Neural cell (in vitro differentiated cells): ENCODE data around the gene USP16. TPM values are rescaled to one million over a fixed set of nuclear protein-coding genes. Genes with fewer than 3 reads are reported as not detected.

Experiments used
- H2AFZ ChIP-seq: fragments of 200-600, 300-800 bp; sonication (generic), shearing (Covaris generic); 2 replicates; pipeline ENCODE4 v1.6.0; 2014; ENCODE audit warnings: low read depth, mild to moderate bottlenecking, antibody characterized with exemption, low read length, moderate library complexity
- H3F3A ChIP-seq: fragments of 200-600 bp; shearing (Covaris generic); 2 replicates; pipeline ENCODE4 v1.6.1; 2016; ENCODE audit warnings: mild to moderate bottlenecking, moderate library complexity, mixed read lengths, antibody characterized with exemption, low read length; ENCODE audit not compliant: insufficient read depth, poor library complexity, severe bottlenecking
- H3K27ac ChIP-seq: fragments of 200-600, 300-800 bp; sonication (generic), shearing (Covaris generic); 2 replicates; pipeline ENCODE4 v1.5.1; 2014; ENCODE audit warnings: mild to moderate bottlenecking, low read length, moderate library complexity
- H3K27me3 ChIP-seq: fragments of 300-800, 200-600 bp; sonication (generic), shearing (Covaris generic); 2 replicates; pipeline ENCODE4 v1.6.0; 2014; ENCODE audit warnings: mild to moderate bottlenecking, low read depth, low read length, moderate library complexity; ENCODE audit not compliant: insufficient read depth
- H3K36me3 ChIP-seq: fragments of 300-800, 200-600 bp; sonication (generic), shearing (Covaris generic); 2 replicates; pipeline ENCODE4 v1.5.1; 2014; ENCODE audit warnings: mild to moderate bottlenecking, antibody characterized with exemption, low read length, moderate library complexity; ENCODE audit not compliant: insufficient read depth
- H3K4me2 ChIP-seq: fragments of 300-800, 200-600 bp; sonication (generic), shearing (Covaris generic); 2 replicates; pipeline ENCODE4 v1.6.0; 2014; ENCODE audit warnings: mild to moderate bottlenecking, low read length
- H3K4me3 ChIP-seq: fragments of 300-800, 200-600 bp; sonication (generic), shearing (Covaris generic); 2 replicates; pipeline ENCODE4 v1.5.1; 2014; ENCODE audit warnings: mild to moderate bottlenecking, low read length, moderate library complexity
- H3K79me2 ChIP-seq: fragments of 200-600 bp; shearing (Covaris generic); replicated peaks from 2 replicates; pipeline ENCODE4 v1.6.0; 2014; ENCODE audit warnings: mild to moderate bottlenecking, low read length, moderate library complexity; ENCODE audit not compliant: insufficient read depth
- H3K9ac ChIP-seq: fragments of 300-800, 200-600 bp; sonication (generic), shearing (Covaris generic); 2 replicates; pipeline ENCODE4 v1.6.1; 2016; ENCODE audit warnings: mild to moderate bottlenecking, low read length, mixed read lengths
- H3K9me2 ChIP-seq: fragments of 200-600 bp; shearing (Covaris generic); 2 replicates; pipeline ENCODE4 v1.6.1; 2016; ENCODE audit warnings: mild to moderate bottlenecking, low read length, mixed read lengths; ENCODE audit not compliant: insufficient read depth
- H3K9me3 ChIP-seq: fragments of 200-600, 300-800 bp; sonication (generic), shearing (Covaris generic); 2 replicates; pipeline ENCODE4 v1.6.1; 2016; ENCODE audit warnings: mild to moderate bottlenecking, mixed run types, low read length, moderate library complexity, mixed read lengths
- H4K20me1 ChIP-seq: fragments of 200-600 bp; shearing (Covaris generic); 2 replicates; pipeline ENCODE4 v1.6.1; 2016; ENCODE audit warnings: mild to moderate bottlenecking, mixed run types; ENCODE audit not compliant: insufficient read depth
- EP300 ChIP-seq: fragments of 450-650 bp; conservative IDR thresholded peaks from 2 replicates; pipeline ENCODE4 v1.6.1; 2014; ENCODE audit warnings: antibody characterized with exemption, mild to moderate bottlenecking, moderate library complexity; ENCODE audit not compliant: poor library complexity, severe bottlenecking
- EZH2 ChIP-seq: fragments of 200-600, 300-800 bp; shearing (Covaris generic), sonication (generic); IDR thresholded peaks from 2 replicates; pipeline ENCODE4 v1.6.1; 2014; ENCODE audit warnings: antibody characterized with exemption, low read length, borderline replicate concordance, mild to moderate bottlenecking; ENCODE audit not compliant: insufficient read depth, poor library complexity, severe bottlenecking
- MXI1 ChIP-seq: fragments of 450-650 bp; conservative IDR thresholded peaks from 2 replicates; pipeline ENCODE4 v1.6.1; 2014; ENCODE audit warnings: antibody characterized with exemption, mild to moderate bottlenecking; ENCODE audit not compliant: poor library complexity, severe bottlenecking
- POLR2AphosphoS5 ChIP-seq: IDR thresholded peaks from 2 replicates; pipeline ENCODE4 v1.6.1; 2012
- RAD21 ChIP-seq: fragments of 450-650 bp; conservative IDR thresholded peaks from 2 replicates; pipeline ENCODE4 v1.6.1; 2014; ENCODE audit warnings: antibody characterized with exemption, mild to moderate bottlenecking, moderate library complexity
- SMC3 ChIP-seq: fragments of 450-650 bp; conservative IDR thresholded peaks from 2 replicates; pipeline ENCODE4 v1.6.1; 2014; ENCODE audit warnings: antibody characterized with exemption, mild to moderate bottlenecking, moderate library complexity; ENCODE audit not compliant: poor library complexity
- TAF1 ChIP-seq: IDR thresholded peaks from 2 replicates; pipeline ENCODE4 v1.6.1; 2012; ENCODE audit warnings: low read depth
- polyA plus RNA-seq: library from polyadenylated mRNA; depleted of rRNA; stranded (reverse); fragments of >200 nt; gene quantifications from 2 replicates; pipeline ENCODE4 v1.2.3, GENCODE V29; 2014
- TF ChIP-seq, protein P1 (sequence below): IDR thresholded peaks from 2 replicates; pipeline ENCODE4 v1.6.1; 2012; ENCODE audit warnings: borderline replicate concordance
- TF ChIP-seq, protein P2 (sequence below): fragments of 450-650 bp; IDR thresholded peaks from 2 replicates; pipeline ENCODE4 v1.5.1; 2014; ENCODE audit warnings: antibody characterized with exemption, mild to moderate bottlenecking, moderate library complexity; ENCODE audit not compliant: poor library complexity, severe bottlenecking

The USP16 gene
- polyA plus RNA-seq, 1 donor from 2014 or later: 38.5 TPM

DNA sequence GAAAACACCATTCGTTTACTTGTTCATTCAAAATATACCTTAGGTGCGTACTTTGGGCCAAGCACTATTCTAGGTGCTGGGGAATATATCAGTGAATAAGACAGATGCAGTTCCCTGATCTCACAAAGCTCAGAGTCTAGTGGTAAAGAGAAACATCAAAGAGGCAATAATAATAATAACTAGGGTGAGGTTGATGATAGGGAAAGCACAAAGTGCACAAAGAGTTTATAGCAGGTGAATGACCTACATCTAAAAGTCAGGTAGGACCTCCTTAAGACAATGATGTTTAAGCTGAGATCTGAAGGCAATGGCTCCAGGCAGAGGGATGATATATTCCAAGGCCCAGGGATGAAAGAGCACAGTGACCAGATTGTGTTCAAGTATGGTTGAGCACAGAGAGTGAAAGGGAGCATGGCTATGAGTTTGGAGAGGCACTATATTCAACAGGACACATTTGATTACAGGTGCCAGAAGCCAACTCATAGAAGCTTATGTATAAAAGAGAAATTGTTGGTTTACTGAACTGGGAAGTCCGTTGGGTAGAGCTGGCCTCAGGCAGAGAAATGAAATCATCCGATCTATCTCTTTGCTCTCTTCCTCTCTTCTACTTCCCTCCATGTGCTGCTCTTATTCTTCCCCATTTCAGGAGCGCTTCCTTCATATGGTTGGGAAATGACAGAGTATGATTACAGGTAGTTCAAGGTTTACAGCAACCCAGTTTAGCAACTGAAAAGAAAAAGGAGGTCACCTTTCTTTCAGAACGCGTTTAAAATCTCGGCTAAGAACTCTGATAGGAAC is 71.9 kb downstream of the USP16 start:
- H3K79me2 ChIP-seq: no peaks in the 10 kb centered on the region
- H2AFZ ChIP-seq: no peak overlapping the region
- H3K9me2 ChIP-seq: no peaks in the 10 kb centered on the region
- H3K9ac ChIP-seq: no peak overlapping the region
- H3K27ac ChIP-seq: no peak overlapping the region
- TF ChIP-seq RAD21 (no peak), SMC3 (no peak), MXI1 (no peak), EZH2 (no peak), EP300 (no peak), TAF1 (no peak), POLR2AphosphoS5 (no peak)
- TF ChIP-seq, protein P1, sequence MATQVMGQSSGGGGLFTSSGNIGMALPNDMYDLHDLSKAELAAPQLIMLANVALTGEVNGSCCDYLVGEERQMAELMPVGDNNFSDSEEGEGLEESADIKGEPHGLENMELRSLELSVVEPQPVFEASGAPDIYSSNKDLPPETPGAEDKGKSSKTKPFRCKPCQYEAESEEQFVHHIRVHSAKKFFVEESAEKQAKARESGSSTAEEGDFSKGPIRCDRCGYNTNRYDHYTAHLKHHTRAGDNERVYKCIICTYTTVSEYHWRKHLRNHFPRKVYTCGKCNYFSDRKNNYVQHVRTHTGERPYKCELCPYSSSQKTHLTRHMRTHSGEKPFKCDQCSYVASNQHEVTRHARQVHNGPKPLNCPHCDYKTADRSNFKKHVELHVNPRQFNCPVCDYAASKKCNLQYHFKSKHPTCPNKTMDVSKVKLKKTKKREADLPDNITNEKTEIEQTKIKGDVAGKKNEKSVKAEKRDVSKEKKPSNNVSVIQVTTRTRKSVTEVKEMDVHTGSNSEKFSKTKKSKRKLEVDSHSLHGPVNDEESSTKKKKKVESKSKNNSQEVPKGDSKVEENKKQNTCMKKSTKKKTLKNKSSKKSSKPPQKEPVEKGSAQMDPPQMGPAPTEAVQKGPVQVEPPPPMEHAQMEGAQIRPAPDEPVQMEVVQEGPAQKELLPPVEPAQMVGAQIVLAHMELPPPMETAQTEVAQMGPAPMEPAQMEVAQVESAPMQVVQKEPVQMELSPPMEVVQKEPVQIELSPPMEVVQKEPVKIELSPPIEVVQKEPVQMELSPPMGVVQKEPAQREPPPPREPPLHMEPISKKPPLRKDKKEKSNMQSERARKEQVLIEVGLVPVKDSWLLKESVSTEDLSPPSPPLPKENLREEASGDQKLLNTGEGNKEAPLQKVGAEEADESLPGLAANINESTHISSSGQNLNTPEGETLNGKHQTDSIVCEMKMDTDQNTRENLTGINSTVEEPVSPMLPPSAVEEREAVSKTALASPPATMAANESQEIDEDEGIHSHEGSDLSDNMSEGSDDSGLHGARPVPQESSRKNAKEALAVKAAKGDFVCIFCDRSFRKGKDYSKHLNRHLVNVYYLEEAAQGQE: no peak
- TF ChIP-seq, protein P2, sequence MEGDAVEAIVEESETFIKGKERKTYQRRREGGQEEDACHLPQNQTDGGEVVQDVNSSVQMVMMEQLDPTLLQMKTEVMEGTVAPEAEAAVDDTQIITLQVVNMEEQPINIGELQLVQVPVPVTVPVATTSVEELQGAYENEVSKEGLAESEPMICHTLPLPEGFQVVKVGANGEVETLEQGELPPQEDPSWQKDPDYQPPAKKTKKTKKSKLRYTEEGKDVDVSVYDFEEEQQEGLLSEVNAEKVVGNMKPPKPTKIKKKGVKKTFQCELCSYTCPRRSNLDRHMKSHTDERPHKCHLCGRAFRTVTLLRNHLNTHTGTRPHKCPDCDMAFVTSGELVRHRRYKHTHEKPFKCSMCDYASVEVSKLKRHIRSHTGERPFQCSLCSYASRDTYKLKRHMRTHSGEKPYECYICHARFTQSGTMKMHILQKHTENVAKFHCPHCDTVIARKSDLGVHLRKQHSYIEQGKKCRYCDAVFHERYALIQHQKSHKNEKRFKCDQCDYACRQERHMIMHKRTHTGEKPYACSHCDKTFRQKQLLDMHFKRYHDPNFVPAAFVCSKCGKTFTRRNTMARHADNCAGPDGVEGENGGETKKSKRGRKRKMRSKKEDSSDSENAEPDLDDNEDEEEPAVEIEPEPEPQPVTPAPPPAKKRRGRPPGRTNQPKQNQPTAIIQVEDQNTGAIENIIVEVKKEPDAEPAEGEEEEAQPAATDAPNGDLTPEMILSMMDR: no peak
- H3K27me3 ChIP-seq: no peaks in the 10 kb centered on the region
- H3K4me3 ChIP-seq: no peak overlapping the region
- H3F3A ChIP-seq: no peaks in the 10 kb centered on the region
- no peak overlapping the region for H3K4me2 ChIP-seq
- H4K20me1 ChIP-seq: no peaks in the 10 kb centered on the region
- no peaks in the 10 kb centered on the region for H3K36me3 ChIP-seq
- no peaks in the 10 kb centered on the region for H3K9me3 ChIP-seq

DNA sequence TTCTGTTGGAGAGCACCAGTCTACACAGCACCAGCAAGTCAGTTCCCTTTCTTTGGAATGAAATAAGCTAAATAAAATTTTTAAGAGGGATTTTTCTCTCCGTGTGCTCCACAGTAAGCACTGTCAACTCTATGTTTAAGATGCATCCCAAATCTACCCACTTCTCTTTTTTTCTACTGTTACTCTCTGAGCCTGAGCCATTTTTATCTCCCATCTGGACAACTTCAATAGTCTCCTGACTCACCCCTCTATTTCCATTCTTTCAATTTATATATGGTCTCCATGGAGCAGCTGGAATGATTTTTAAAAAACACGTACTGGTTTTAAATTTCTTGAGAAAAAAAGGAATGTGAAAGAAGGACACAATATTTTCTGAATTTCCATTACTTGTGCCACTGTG is 73.7 kb downstream of the USP16 start:
- H3K27me3 ChIP-seq: no peaks in the 10 kb centered on the region
- no peak for TF ChIP-seq EZH2
- TF ChIP-seq, protein P1: no peak
- TF ChIP-seq, protein P2: no peak
- no peak for TF ChIP-seq MXI1
- no peak for TF ChIP-seq RAD21
- TF ChIP-seq SMC3: no peak
- TF ChIP-seq TAF1: no peak
- TF ChIP-seq EP300: no peak
- no peak for TF ChIP-seq POLR2AphosphoS5
- no peak overlapping the region for H2AFZ ChIP-seq
- H3K9me3 ChIP-seq: no peaks in the 10 kb centered on the region
- no peaks in the 10 kb centered on the region for H3F3A ChIP-seq
- H3K36me3 ChIP-seq: no peaks in the 10 kb centered on the region
- no peaks in the 10 kb centered on the region for H3K9me2 ChIP-seq
- no peak overlapping the region for H3K4me2 ChIP-seq
- no peak overlapping the region for H3K27ac ChIP-seq
- no peak overlapping the region for H3K4me3 ChIP-seq
- no peaks in the 10 kb centered on the region for H3K79me2 ChIP-seq
- no peak overlapping the region for H3K9ac ChIP-seq
- H4K20me1 ChIP-seq: no peaks in the 10 kb centered on the region
